HS-5 (cell line): ENCODE results near the gene PPP1R26.

Experiments
- DNase-seq: peaks from one replicate; pipeline ENCODE4 v3.0.0-alpha.2; 2012; ENCODE audit warnings: low read depth

PPP1R26 gene

GRCh38 chr9:135489188-135489906 is 9.8 kb downstream of the PPP1R26 start:
- no peak for DNase-seq

GRCh38 chr9:135490166-135490870 is 10.7 kb downstream of the PPP1R26 start:
- no peak for DNase-seq

- DNase-seq = no peak
Observed at GRCh38 chr9:135490980-135491464, 11.4 kb downstream of the PPP1R26 start.

GRCh38 chr9:135491764-135492163 is 12.2 kb downstream of the PPP1R26 start:
- no peak for DNase-seq

- no peak for DNase-seq
Observed at GRCh38 chr9:135492886-135493669, 13.5 kb downstream of the PPP1R26 start.

GRCh38 chr9:135494791-135495559 is 15.4 kb downstream of the PPP1R26 start:
- no peak for DNase-seq

GRCh38 chr9:135498381-135499126 is 19.0 kb downstream of the PPP1R26 start:
- DNase-seq = no peak

DNA sequence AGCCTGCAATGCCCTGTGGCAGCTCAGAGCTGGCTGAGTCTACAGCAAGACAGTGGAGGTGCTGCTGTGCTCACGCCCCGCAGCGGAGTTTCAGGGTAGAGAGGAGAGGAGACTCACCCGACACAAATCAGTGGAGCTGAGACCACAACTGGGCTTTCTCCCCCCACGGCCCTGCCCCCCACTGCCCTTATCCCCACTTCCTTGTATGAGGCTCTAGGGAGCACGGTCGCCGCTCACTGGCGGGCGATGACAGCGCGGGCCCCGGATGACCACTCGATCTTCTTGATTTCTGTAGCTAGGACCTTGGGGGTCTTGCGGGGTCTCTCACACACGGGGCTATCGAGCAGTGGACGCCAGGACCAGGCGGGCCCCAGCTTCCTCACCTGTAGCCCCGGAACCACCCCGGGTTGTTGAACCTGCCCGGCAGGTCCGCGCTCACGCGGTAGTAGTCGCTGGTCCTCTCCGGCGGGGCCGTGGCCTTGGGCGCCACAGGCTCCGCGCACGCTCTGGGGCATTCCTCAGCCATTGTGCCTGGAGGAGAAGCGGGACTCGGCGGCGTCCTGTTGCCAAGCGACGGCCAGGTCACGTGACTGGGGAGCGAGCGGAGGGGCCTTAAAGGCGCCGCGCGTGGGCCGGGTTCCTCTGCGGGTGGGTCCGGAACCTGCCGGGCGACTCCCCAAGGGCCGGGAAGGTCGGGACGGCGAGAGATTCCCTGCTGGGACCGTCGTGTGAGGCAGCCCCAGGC is 19.9 kb downstream of the PPP1R26 start:
- DNase-seq = peak; percentile 28

- peak; percentile 39 for DNase-seq
Observed at GRCh38 chr9:135500071-135500524, 20.5 kb downstream of the PPP1R26 start.

GRCh38 chr9:135500525-135501260 is 21.1 kb downstream of the PPP1R26 start, which contains the start of gene MRPS2:
Gene MRPS2 (plus strand): TSS chr9:135500682. CDS start chr9:135500711, 29 bp downstream.
- DNase-seq = peak; percentile 24

GRCh38 chr9:135501261-135502167 is 21.9 kb downstream of the PPP1R26 start:
- no peak for DNase-seq

- no peak for DNase-seq
Observed at GRCh38 chr9:135502168-135502872, 22.7 kb downstream of the PPP1R26 start.

GRCh38 chr9:135502873-135503321 is 23.3 kb downstream of the PPP1R26 start:
- no peak for DNase-seq

- no peak for DNase-seq
Observed at GRCh38 chr9:135503371-135504261, 24.0 kb downstream of the PPP1R26 start.

GRCh38 chr9:135504262-135505243 is 25.0 kb downstream of the PPP1R26 start:
- no peak for DNase-seq
